CD14-positive monocyte (primary cell): ENCODE results near the gene ZNF334. TPM values are rescaled to one million over a fixed set of nuclear protein-coding genes. Genes with fewer than 3 reads are reported as not detected.

Experiments
- DNase-seq, 3 donors: peaks; one replicate each; pipeline ENCODE4 v3.0.0-alpha.2; 2011 to 2022
- H2AFZ ChIP-seq: 2 replicates; pipeline ENCODE4 v1.6.0; 2012; ENCODE audit warnings: mild to moderate bottlenecking, low read depth, low read length, inconsistent platforms; ENCODE audit not compliant: insufficient read depth, poor library complexity, severe bottlenecking
- H3K27ac ChIP-seq, 2 donors: 1 replicate in 1 of 2; 2 replicates in 1 of 2; pipeline ENCODE4 v1.5.1; 2012 to 2013; ENCODE audit warnings: low read length in 2 of 2, control low read depth in 1 of 2, inconsistent platforms in 1 of 2, low read depth in 1 of 2, mild to moderate bottlenecking in 1 of 2
- H3K27me3 ChIP-seq, 2 donors: one replicate each; pipeline versions ENCODE4 v1.6.0 to v1.6.1; 2011 to 2013; ENCODE audit warnings: low read length in 2 of 2; ENCODE audit not compliant: control insufficient read depth in 2 of 2, insufficient read depth in 2 of 2
- H3K36me3 ChIP-seq, 2 donors: replicated peaks in 1 of 2; 1 replicate in 1 of 2; 2 replicates in 1 of 2; pipeline versions ENCODE4 v1.5.1 to v1.6.1; 2012 to 2013; ENCODE audit warnings: low read length in 2 of 2, control low read depth in 1 of 2, inconsistent platforms in 1 of 2, mild to moderate bottlenecking in 1 of 2; ENCODE audit not compliant: insufficient read depth in 2 of 2, control insufficient read depth in 1 of 2
- H3K4me1 ChIP-seq, 2 donors: 1 replicate in 1 of 2; 2 replicates in 1 of 2; pipeline versions ENCODE4 v1.5.1 to v1.6.1; 2012 to 2013; ENCODE audit warnings: low read length in 2 of 2, control low read depth in 1 of 2, inconsistent platforms in 1 of 2, mild to moderate bottlenecking in 1 of 2, moderate library complexity in 1 of 2; ENCODE audit not compliant: insufficient read depth in 2 of 2, control insufficient read depth in 1 of 2
- H3K4me2 ChIP-seq: replicated peaks from 2 replicates; pipeline ENCODE3; 2012; ENCODE audit warnings: low read length, moderate library complexity, mild to moderate bottlenecking; ENCODE audit not compliant: poor library complexity, severe bottlenecking; ENCODE audit errors: extremely low read depth
- H3K4me3 ChIP-seq, 3 experiments: fragments of 200-600 bp in 1 of 3; sonication (generic) in 1 of 3; replicated peaks in 1 of 3; 1 replicate in 2 of 3; 2 replicates in 1 of 3; pipeline ENCODE4 v1.5.1; 2011 to 2013; ENCODE audit warnings: low read length in 3 of 3, mild to moderate bottlenecking in 3 of 3, control low read depth in 2 of 3, low read depth in 2 of 3, inconsistent platforms in 1 of 3, moderate library complexity in 1 of 3
- H3K79me2 ChIP-seq: 2 replicates; pipeline ENCODE4 v1.6.0; 2012; ENCODE audit warnings: mild to moderate bottlenecking, control low read depth, inconsistent platforms, low read length, moderate library complexity; ENCODE audit not compliant: insufficient read depth
- H3K9ac ChIP-seq: 2 replicates; pipeline ENCODE4 v1.6.0; 2017; ENCODE audit warnings: low read length, mild to moderate bottlenecking; ENCODE audit not compliant: insufficient read depth, poor library complexity, severe bottlenecking
- H3K9me3 ChIP-seq, 2 donors: replicated peaks in 1 of 2; 1 replicate in 1 of 2; 2 replicates in 1 of 2; pipeline versions ENCODE4 v1.5.1 to v1.6.1; 2012 to 2013; ENCODE audit warnings: low read length in 2 of 2, control low read depth in 1 of 2; ENCODE audit not compliant: control insufficient read depth in 1 of 2, insufficient read depth in 1 of 2
- H4K20me1 ChIP-seq: 2 replicates; pipeline ENCODE4 v1.6.0; 2012; ENCODE audit warnings: mild to moderate bottlenecking, low read length, control low read depth, moderate library complexity; ENCODE audit not compliant: insufficient read depth
- H3K27ac Mint-ChIP-seq, 7 donors: one replicate each; pipeline ENCODE4 v1.8.0; 2020; ENCODE audit warnings: mild to moderate bottlenecking in 7 of 7, mixed read lengths in 7 of 7, moderate library complexity in 6 of 7, inconsistent platforms in 2 of 7
- H3K27me3 Mint-ChIP-seq, 3 donors: one replicate each; pipeline ENCODE4 v1.8.0; 2021 to 2022; ENCODE audit warnings: low read depth in 3 of 3, mild to moderate bottlenecking in 3 of 3, mixed read lengths in 3 of 3, moderate library complexity in 3 of 3, inconsistent platforms in 1 of 3
- H3K36me3 Mint-ChIP-seq, 2 donors: one replicate each; pipeline ENCODE4 v1.8.0; 2020; ENCODE audit warnings: mixed read lengths in 2 of 2, inconsistent platforms in 1 of 2, mild to moderate bottlenecking in 1 of 2
- H3K4me1 Mint-ChIP-seq: one replicate; pipeline ENCODE4 v1.8.0; 2020; ENCODE audit warnings: mild to moderate bottlenecking, mixed read lengths
- H3K4me3 Mint-ChIP-seq, 2 donors: one replicate each; pipeline ENCODE4 v1.8.0; 2020; ENCODE audit warnings: mild to moderate bottlenecking in 2 of 2, mixed read lengths in 2 of 2, moderate library complexity in 1 of 2
- H3K9me3 Mint-ChIP-seq, 7 donors: one replicate each; pipeline ENCODE4 v1.8.0; 2020 to 2022; ENCODE audit warnings: mixed read lengths in 7 of 7, mild to moderate bottlenecking in 6 of 7, moderate library complexity in 6 of 7, inconsistent platforms in 2 of 7
- CTCF ChIP-seq: fragments of 200-600 bp; IDR thresholded peaks from one replicate; pipeline ENCODE4 v1.8.0; 2022; ENCODE audit warnings: antibody characterized with exemption, mild to moderate bottlenecking
- WGBS: methylation state at CpG from one replicate; pipeline ENCODE4 v1.1.5; 2013; ENCODE audit warnings: missing lambda C conversion rate; ENCODE audit not compliant: insufficient coverage; 5-methylcytosine and 5-hydroxymethylcytosine counted together
- intact Hi-C, 2 donors: fragments of 100-400 bp; cut with micrococcal nuclease; formaldehyde crosslinking; loops; one replicate each; pipeline versions ENCODE4 v1.15.0 to v1.15.1; 2023
- polyA plus RNA-seq, 3 donors: library from polyadenylated mRNA; depleted of rRNA in 1 of 3; unstranded in 2 of 3; stranded (reverse) in 1 of 3; fragments of 300-500 nt in 2 of 3; fragments of >200 nt in 1 of 3; fragmentation: Illumina TruSeq in 2 of 3; gene quantifications; 1 replicate in 2 of 3; 2 replicates in 1 of 3; pipeline ENCODE4 v1.2.3, GENCODE V29; 2012 to 2021

Gene ZNF334
- polyA plus RNA-seq, 3 donors = 0.04 TPM; not detected in 2

GRCh38 chr20:46520976-46521579 is 7.7 kb upstream of the ZNF334 start:
- Histone ChIP-seq H3K4me2 (no peak overlapping the region), H3K4me1 (no peaks in the 10 kb centered on the region), H3K4me3 (no peak overlapping the region), H3K27ac (no peak overlapping the region), H3K9me3 (peaks cover 0 to 3% of the 10 kb centered on the region in 2 donors), H3K27me3 (no peaks in the 10 kb centered on the region), H3K9ac (no peak overlapping the region), H2AFZ (no peak overlapping the region), H4K20me1 (no peaks in the 10 kb centered on the region), H3K36me3 (no peaks in the 10 kb centered on the region), H3K79me2 (no peaks in the 10 kb centered on the region)
- Mint-ChIP-seq H3K27ac (no peak overlapping the region), H3K27me3 (peaks cover 2 to 8% (median 4%) of the 10 kb centered on the region in 3 donors), H3K36me3 (no peaks in the 10 kb centered on the region), H3K4me1 (peaks cover 2% of the 10 kb centered on the region), H3K9me3 (peaks cover 0 to 4% (median 0%) of the 10 kb centered on the region in 7 donors), H3K4me3 (no peak overlapping the region)
- TF ChIP-seq CTCF = peak; percentile 78
- no CpG with 5 or more reads among the region's 4 CpGs for WGBS
- peak; percentile 23 to 60 (median 54) for DNase-seq
- intact Hi-C loops = loop anchor here (1.0 to 5.0 kb wide), 3 partner anchors 41 to 160 kb away; no protein-coding TSS in a partner anchor

DNA sequence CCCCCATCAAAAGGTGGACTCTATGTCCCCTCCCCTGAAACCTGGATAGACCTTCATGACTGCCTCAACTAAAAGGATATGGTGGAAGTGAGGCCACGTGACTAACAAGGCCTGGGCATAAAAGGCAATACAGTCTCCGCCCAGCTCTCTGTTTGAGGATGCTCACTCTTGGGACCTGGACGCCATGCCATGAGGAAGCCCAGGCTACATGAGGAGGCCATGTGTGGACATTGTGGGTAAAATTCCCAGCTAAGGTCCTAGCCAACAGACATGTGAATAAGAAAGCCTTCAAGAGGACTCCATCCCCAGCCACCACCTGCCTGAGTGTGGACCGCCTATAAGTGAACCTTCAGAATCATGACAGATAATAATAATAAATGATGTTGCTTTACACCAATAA is 7.2 kb upstream of the ZNF334 start:
- Mint-ChIP-seq H3K4me3 (no peak overlapping the region), H3K4me1 (peaks cover 2% of the 10 kb centered on the region), H3K9me3 (peaks cover 0 to 4% (median 0%) of the 10 kb centered on the region in 7 donors), H3K36me3 (no peaks in the 10 kb centered on the region), H3K27me3 (peaks cover 2 to 5% (median 4%) of the 10 kb centered on the region in 3 donors), H3K27ac (no peak overlapping the region)
- 88% methylated on average over 3 of the region's 4 CpGs for WGBS
- H3K36me3 ChIP-seq = no peaks in the 10 kb centered on the region
- no peaks in the 10 kb centered on the region for H3K79me2 ChIP-seq
- no peak overlapping the region for H3K4me3 ChIP-seq
- H3K27me3 ChIP-seq = no peaks in the 10 kb centered on the region
- H4K20me1 ChIP-seq = no peaks in the 10 kb centered on the region
- no peaks in the 10 kb centered on the region for H3K4me1 ChIP-seq
- intact Hi-C loops = loop anchor here (2.0 to 5.0 kb wide), 2 partner anchors 42 to 160 kb away; no protein-coding TSS in a partner anchor
- peaks cover 0 to 3% of the 10 kb centered on the region in 2 donors for H3K9me3 ChIP-seq
- H2AFZ ChIP-seq = no peak overlapping the region
- H3K9ac ChIP-seq = no peak overlapping the region
- no peak for TF ChIP-seq CTCF
- no peak overlapping the region for H3K4me2 ChIP-seq
- no peak for DNase-seq
- H3K27ac ChIP-seq = no peak overlapping the region
